ENCODE results near the gene PIGU. TPM values are rescaled to one million over a fixed set of nuclear protein-coding genes. Genes with fewer than 3 reads are reported as not detected.
A peak's percentile ranks its signal among the peaks of the same experiment; 100 is the strongest.

PIGU gene
- total RNA-seq, 4 donors from 2014 or later = 20.6 to 31.5 (median 27.7) TPM

DNA sequence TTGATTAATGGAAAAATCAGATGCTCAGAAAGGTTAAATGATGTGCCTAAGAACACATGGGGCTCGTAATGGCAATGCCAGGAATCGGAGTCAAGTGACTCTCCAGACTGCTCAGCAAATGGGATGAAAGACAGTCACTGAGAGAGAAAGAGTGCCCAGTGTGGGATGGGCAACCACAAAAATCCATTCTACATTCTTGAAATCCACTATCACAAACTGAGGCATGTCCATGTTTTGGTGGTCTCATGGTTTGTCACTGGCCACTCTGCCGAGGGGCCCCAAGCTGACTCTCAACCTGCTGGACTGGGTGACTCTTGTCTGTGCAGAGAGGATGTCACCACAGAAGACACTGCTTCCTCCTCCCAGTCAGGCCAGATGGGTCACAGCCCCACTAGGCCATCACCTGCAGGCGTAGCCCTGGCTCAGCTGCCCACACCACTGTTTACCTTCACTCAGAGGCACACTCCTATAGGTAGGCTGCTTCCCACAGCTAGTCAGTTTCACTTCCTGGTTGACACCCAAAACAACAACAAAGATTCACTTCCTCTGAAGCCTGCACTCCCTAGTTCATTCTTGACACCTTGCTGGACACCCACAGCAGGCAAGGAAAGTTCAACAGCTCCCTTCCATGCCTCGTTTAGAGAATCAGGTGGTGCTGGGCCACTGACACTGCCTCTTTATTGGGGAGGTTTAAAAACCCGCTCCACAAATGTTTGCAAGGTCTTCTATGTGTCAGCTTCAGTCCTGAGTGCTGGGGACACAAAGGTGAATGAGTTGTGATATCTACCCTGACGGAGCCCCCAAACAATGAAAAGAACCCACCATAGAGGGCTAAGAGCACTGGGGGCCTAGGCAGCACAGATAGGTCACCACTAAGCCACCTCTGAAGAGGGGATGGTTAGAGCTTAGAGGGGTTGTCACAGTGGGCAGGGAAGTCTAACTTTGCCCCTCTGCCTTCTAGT, 96.6 kb downstream of the PIGU start:
- H3K4me3 ChIP-seq = no peak overlapping the region
- H3K27me3 ChIP-seq = no peaks in the 10 kb centered on the region
- H3K27ac ChIP-seq = peak overlapping the region; percentile 45 to 92 (median 78)
- peaks cover 0 to 61% (median 39%) of the 10 kb centered on the region in 4 donors for H3K4me1 ChIP-seq
- peaks cover 0 to 24% (median 3%) of the 10 kb centered on the region in 3 donors for H3K36me3 ChIP-seq
- no peak for TF ChIP-seq EP300 (IDR thresholded peaks at IDR 0.05)
- 80 to 82% methylated on average over 7 of the region's 7 CpGs for WGBS, 2 donors
- DNase-seq (ENCODE audit: low spot score in 2 of 2) = no peak
- H3K9me3 ChIP-seq = no peaks in the 10 kb centered on the region

DNA sequence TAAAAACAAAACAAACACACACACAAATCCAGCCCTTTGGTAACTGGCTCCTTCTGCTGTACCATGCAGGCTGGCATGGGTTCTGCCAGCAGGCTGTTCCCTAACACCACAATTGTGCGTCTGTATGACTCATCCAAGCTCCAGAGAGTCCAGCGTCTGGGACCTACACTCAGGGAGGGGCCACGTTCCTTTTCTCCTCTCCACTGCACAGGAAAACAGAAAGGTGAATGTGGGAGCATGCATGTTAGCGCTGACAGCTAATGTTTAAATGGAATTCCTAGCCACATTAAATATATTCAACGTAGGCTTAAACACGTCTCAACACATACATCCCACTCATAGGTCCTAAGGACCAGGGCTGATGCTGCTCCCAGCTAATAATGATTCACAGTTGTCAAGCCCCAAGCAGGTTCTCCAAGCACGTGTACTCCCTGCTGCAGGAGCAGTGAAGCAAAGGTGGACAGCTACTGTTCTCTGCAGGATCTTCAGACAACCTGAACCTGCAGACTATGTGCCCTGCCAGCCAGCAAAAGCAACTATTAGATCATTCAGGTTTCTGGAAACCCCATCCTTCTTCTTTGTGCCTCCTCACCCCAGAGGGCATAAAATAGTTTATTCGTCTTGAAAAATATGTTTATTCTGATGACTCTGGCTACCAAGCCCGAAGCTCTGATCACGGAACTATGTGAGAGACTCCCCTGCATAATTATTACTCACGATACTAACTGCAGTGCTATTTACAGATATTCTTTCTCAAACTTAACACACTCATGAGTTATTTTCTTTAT, 97.5 kb downstream of the PIGU start:
- TF ChIP-seq POLR2A (IDR thresholded peaks at IDR 0.05) (no peak), EP300 (IDR thresholded peaks at IDR 0.05) (peak in 1 of 2 donors; percentile 68)
- TF ChIP-seq, protein P1, sequence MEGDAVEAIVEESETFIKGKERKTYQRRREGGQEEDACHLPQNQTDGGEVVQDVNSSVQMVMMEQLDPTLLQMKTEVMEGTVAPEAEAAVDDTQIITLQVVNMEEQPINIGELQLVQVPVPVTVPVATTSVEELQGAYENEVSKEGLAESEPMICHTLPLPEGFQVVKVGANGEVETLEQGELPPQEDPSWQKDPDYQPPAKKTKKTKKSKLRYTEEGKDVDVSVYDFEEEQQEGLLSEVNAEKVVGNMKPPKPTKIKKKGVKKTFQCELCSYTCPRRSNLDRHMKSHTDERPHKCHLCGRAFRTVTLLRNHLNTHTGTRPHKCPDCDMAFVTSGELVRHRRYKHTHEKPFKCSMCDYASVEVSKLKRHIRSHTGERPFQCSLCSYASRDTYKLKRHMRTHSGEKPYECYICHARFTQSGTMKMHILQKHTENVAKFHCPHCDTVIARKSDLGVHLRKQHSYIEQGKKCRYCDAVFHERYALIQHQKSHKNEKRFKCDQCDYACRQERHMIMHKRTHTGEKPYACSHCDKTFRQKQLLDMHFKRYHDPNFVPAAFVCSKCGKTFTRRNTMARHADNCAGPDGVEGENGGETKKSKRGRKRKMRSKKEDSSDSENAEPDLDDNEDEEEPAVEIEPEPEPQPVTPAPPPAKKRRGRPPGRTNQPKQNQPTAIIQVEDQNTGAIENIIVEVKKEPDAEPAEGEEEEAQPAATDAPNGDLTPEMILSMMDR (IDR thresholded peaks at IDR 0.05) = peak; percentile 47 to 71 (median 64)
- DNase-seq (ENCODE audit: low spot score in 2 of 2) = peak; percentile 35
- Histone ChIP-seq H3K9me3 (no peaks in the 10 kb centered on the region), H3K27ac (peak overlapping the region; percentile 24 to 92 (median 78)), H3K4me3 (no peak overlapping the region), H3K27me3 (no peaks in the 10 kb centered on the region), H3K4me1 (peaks cover 0 to 61% (median 39%) of the 10 kb centered on the region in 4 donors), H3K36me3 (peaks cover 0 to 25% (median 0%) of the 10 kb centered on the region in 3 donors)
- 53 to 65% methylated on average over 11 of the region's 11 CpGs for WGBS, 2 donors

DNA sequence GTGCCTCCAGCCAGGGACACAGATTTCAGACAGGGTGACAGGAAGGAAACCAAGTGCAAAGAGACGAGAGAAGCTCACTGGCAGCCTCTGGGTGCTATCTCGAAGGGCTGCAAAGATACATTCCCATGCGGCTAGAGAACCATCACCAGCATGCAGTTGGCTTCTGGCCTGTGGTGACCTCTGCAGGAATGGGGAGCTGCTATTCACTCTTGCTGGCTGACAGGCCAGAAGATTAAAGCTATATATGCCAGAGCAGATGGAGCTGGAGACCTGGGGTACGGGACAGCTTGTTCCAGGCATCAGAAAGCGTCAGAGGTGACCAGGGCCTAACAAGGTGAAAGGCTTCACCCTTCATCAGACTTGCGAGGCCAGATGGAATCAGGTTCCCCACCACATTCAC, 98.4 kb downstream of the PIGU start:
- TF ChIP-seq POLR2A (IDR thresholded peaks at IDR 0.05) = no peak
- Histone ChIP-seq H3K4me3 (no peak overlapping the region), H3K36me3 (peaks cover 0 to 26% (median 4%) of the 10 kb centered on the region in 3 donors), H3K9me3 (no peaks in the 10 kb centered on the region), H3K27ac (peak overlapping the region in 3 of 4 donors; percentile 24 to 92 (median 88)), H3K4me1 (peaks cover 0 to 58% (median 39%) of the 10 kb centered on the region in 4 donors), H3K27me3 (no peaks in the 10 kb centered on the region)
- WGBS, 2 donors = 71 to 79% methylated on average over 6 of the region's 6 CpGs
- DNase-seq (ENCODE audit: low spot score in 2 of 2) = no peak

- Histone ChIP-seq H3K4me3 (no peak overlapping the region), H3K27ac (peak overlapping the region in 3 of 4 donors; percentile 5 to 92 (median 88)), H3K9me3 (no peaks in the 10 kb centered on the region), H3K4me1 (peaks cover 0 to 53% (median 34%) of the 10 kb centered on the region in 4 donors), H3K27me3 (no peaks in the 10 kb centered on the region), H3K36me3 (peaks cover 0 to 26% (median 4%) of the 10 kb centered on the region in 3 donors)
- 31 to 40% methylated on average over 2 of the region's 2 CpGs for WGBS, 2 donors
- TF ChIP-seq POLR2A (IDR thresholded peaks at IDR 0.05) (no peak), EP300 (IDR thresholded peaks at IDR 0.05) (no peak)
- TF ChIP-seq, protein P1 (IDR thresholded peaks at IDR 0.05) = no peak
- DNase-seq (ENCODE audit: low spot score in 2 of 2) = peak in 1 of 2 donors; percentile 47
Observed at GRCh38 chr20:34578025-34578424, 98.9 kb downstream of the PIGU start.

DNA sequence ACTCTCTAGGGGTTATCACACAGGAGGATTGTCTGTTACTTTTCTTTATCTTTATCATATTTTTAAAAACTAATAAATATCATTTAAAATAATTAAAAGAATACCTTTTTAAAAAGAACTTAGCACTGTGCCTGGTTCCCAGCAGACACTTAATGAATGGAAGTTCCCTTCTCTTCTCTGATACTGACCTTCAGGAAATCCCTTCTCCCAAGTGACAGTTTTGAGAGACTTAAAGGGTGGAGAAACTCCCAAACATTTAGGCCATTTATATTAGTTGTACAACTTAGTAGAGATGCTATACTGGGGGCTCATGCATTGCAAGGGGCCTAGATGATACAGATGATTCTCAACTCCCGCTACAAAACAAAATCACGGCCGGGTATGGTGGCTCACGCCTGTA, 99.8 kb downstream of the PIGU start:
- no peak for DNase-seq (ENCODE audit: low spot score in 2 of 2)
- H3K36me3 ChIP-seq = peaks cover 0 to 34% (median 4%) of the 10 kb centered on the region in 3 donors
- H3K9me3 ChIP-seq = no peaks in the 10 kb centered on the region
- TF ChIP-seq POLR2A (IDR thresholded peaks at IDR 0.05) (no peak), EP300 (IDR thresholded peaks at IDR 0.05) (no peak)
- TF ChIP-seq, protein P1 (IDR thresholded peaks at IDR 0.05) = no peak
- H3K4me1 ChIP-seq = peaks cover 0 to 43% (median 30%) of the 10 kb centered on the region in 4 donors
- no peak overlapping the region for H3K27ac ChIP-seq
- WGBS, 2 donors = 97 to 99% methylated on average over 4 of the region's 4 CpGs
- no peak overlapping the region for H3K4me3 ChIP-seq
- no peaks in the 10 kb centered on the region for H3K27me3 ChIP-seq
